HepG2 (cell line): Measurements from ENCODE around the gene ZDHHC14. TPM values are rescaled to one million over a fixed set of nuclear protein-coding genes. Genes with fewer than 3 reads are reported as not detected.

ENCODE experiments used
- ARID2 ChIP-seq: sonication (generic); formaldehyde crosslinking; IDR thresholded peaks from 2 replicates; pipeline ENCODE4 v1.8.1; 2022; ENCODE audit warnings: mild to moderate bottlenecking, missing genetic modification reagents, borderline replicate concordance
- BATF2 ChIP-seq: sonication (generic); formaldehyde crosslinking; IDR thresholded peaks from 2 replicates; pipeline ENCODE4 v1.8.0; 2022; ENCODE audit warnings: mild to moderate bottlenecking, missing genetic modification reagents, moderate library complexity
- CAMTA2 ChIP-seq: sonication (generic); formaldehyde crosslinking; IDR thresholded peaks from 2 replicates; pipeline ENCODE4 v1.4.0; 2020; ENCODE audit warnings: mild to moderate bottlenecking, missing genetic modification reagents, borderline replicate concordance
- CBX2 ChIP-seq, 2 experiments: fragments of 200-600 bp in 1 of 2; sonication (generic); formaldehyde crosslinking in 1 of 2; IDR thresholded peaks; 2 replicates each; pipeline versions ENCODE4 v1.7.0 to v1.8.1; 2018 to 2022; ENCODE audit warnings: low read depth in 2 of 2, low read length in 1 of 2, mild to moderate bottlenecking in 1 of 2, missing genetic modification reagents in 1 of 2
- GMEB2 ChIP-seq: IDR thresholded peaks from 2 replicates; pipeline ENCODE4 v1.6.1; 2016; ENCODE audit warnings: missing biosample characterization, missing genetic modification reagents, low read depth
- IKZF1 ChIP-seq: fragments of 450-650 bp; IDR thresholded peaks from 2 replicates; pipeline ENCODE4 v1.7.1; 2016
- KDM5B ChIP-seq: sonication (generic); formaldehyde crosslinking; IDR thresholded peaks from 2 replicates; pipeline ENCODE4 v1.4.0; 2020; ENCODE audit warnings: missing genetic modification reagents, mild to moderate bottlenecking, borderline replicate concordance
- MAZ ChIP-seq, 2 experiments: sonication (generic) in 1 of 2; formaldehyde crosslinking in 1 of 2; IDR thresholded peaks; 2 replicates each; pipeline versions ENCODE4 v1.5.0 to v1.6.1; 2012 to 2020; ENCODE audit warnings: low read depth in 2 of 2, mild to moderate bottlenecking in 2 of 2, borderline replicate concordance in 1 of 2, improper control_type of control experiment in 1 of 2, low read length in 1 of 2, missing genetic modification reagents in 1 of 2, moderate library complexity in 1 of 2
- MTF2 ChIP-seq: sonication (generic); formaldehyde crosslinking; IDR thresholded peaks from 2 replicates; pipeline ENCODE4 v1.5.0; 2020; ENCODE audit warnings: missing genetic modification reagents, borderline replicate concordance
- RCOR2 ChIP-seq: IDR thresholded peaks from 2 replicates; pipeline ENCODE4 v1.6.1; 2016; ENCODE audit warnings: missing biosample characterization, missing genetic modification reagents
- REXO4 ChIP-seq: sonication (generic); formaldehyde crosslinking; IDR thresholded peaks from 2 replicates; pipeline ENCODE4 v1.8.0; 2022; ENCODE audit warnings: missing genetic modification reagents, mild to moderate bottlenecking, borderline replicate concordance
- RFXAP ChIP-seq: sonication (generic); formaldehyde crosslinking; IDR thresholded peaks from 2 replicates; pipeline ENCODE4 v1.4.0; 2020; ENCODE audit warnings: missing genetic modification reagents, borderline replicate concordance
- SP5 ChIP-seq: IDR thresholded peaks from 2 replicates; pipeline ENCODE4 v1.6.1; 2016; ENCODE audit warnings: low read depth, borderline replicate concordance
- TBL1XR1 ChIP-seq: fragments of 150-350 bp; IDR thresholded peaks from 2 replicates; pipeline ENCODE4 v1.6.1; 2014; ENCODE audit warnings: borderline replicate concordance, low read length; ENCODE audit not compliant: partially characterized antibody
- TFDP1 ChIP-seq: IDR thresholded peaks from 2 replicates; pipeline ENCODE4 v1.6.1; 2016; ENCODE audit warnings: missing compliant biosample characterization, missing genetic modification reagents, borderline replicate concordance
- WIZ ChIP-seq: sonication (generic); formaldehyde crosslinking; IDR thresholded peaks from 2 replicates; pipeline ENCODE4 v1.5.1; 2020; ENCODE audit warnings: mild to moderate bottlenecking, missing genetic modification reagents
- ZBTB7B ChIP-seq: sonication (generic); formaldehyde crosslinking; IDR thresholded peaks from 2 replicates; pipeline ENCODE4 v1.4.0; 2020; ENCODE audit warnings: missing genetic modification reagents
- ZMAT3 ChIP-seq: sonication (generic); formaldehyde crosslinking; conservative IDR thresholded peaks from 2 replicates; pipeline ENCODE4 v1.7.0; 2021; ENCODE audit warnings: missing genetic modification reagents
- ZMYM4 ChIP-seq: sonication (generic); formaldehyde crosslinking; IDR thresholded peaks from 2 replicates; pipeline ENCODE4 v1.8.1; 2023; ENCODE audit warnings: mild to moderate bottlenecking, missing genetic modification reagents
- ZNF136 ChIP-seq: sonication (generic); formaldehyde crosslinking; IDR thresholded peaks from 2 replicates; pipeline ENCODE4 v1.8.1; 2022; ENCODE audit warnings: low read depth, mild to moderate bottlenecking, moderate library complexity, missing genetic modification reagents
- ZNF335 ChIP-seq: sonication (generic); formaldehyde crosslinking; IDR thresholded peaks from 2 replicates; pipeline ENCODE4 v1.4.0; 2020; ENCODE audit warnings: missing genetic modification reagents
- ZNF382 ChIP-seq: sonication (generic); formaldehyde crosslinking; IDR thresholded peaks from 2 replicates; pipeline ENCODE4 v1.5.0; 2020; ENCODE audit warnings: missing genetic modification reagents, mild to moderate bottlenecking, borderline replicate concordance
- ZNF569 ChIP-seq: sonication (generic); formaldehyde crosslinking; IDR thresholded peaks from 2 replicates; pipeline ENCODE4 v1.5.0; 2020; ENCODE audit warnings: mild to moderate bottlenecking, missing genetic modification reagents, moderate library complexity, borderline replicate concordance
- ZNF652 ChIP-seq: IDR thresholded peaks from 2 replicates; pipeline ENCODE4 v1.6.1; 2016; ENCODE audit warnings: low read depth, borderline replicate concordance
- ZNF703 ChIP-seq: sonication (generic); formaldehyde crosslinking; IDR thresholded peaks from 2 replicates; pipeline ENCODE4 v1.5.1; 2020; ENCODE audit warnings: missing genetic modification reagents, mild to moderate bottlenecking, moderate library complexity, borderline replicate concordance
- ZNF709 ChIP-seq: sonication (generic); formaldehyde crosslinking; IDR thresholded peaks from 2 replicates; pipeline ENCODE4 v1.5.0; 2020; ENCODE audit warnings: mild to moderate bottlenecking, missing genetic modification reagents
- ZNF772 ChIP-seq: sonication (generic); formaldehyde crosslinking; IDR thresholded peaks from 2 replicates; pipeline ENCODE4 v1.5.0; 2020; ENCODE audit warnings: mild to moderate bottlenecking, missing genetic modification reagents
- polyA plus RNA-seq, 8 experiments: library from polyadenylated mRNA; depleted of rRNA in 3 of 8; stranded (reverse) in 7 of 8; unstranded in 1 of 8; fragments of >200 nt; fragmentation: Illumina TruSeq in 4 of 8; extraction: Trizol in 4 of 8; gene quantifications; 2 replicates each; pipeline versions ENCODE4 v1.2.1 to v1.2.3, GENCODE V29; 2011 to 2016; ENCODE audit warnings: low read depth in 4 of 8, missing spikeins in 1 of 8, mixed read lengths in 1 of 8; ENCODE audit not compliant: insufficient read depth in 1 of 8
- total RNA-seq, 5 experiments: library from RNA; depleted of rRNA; stranded (reverse); fragments of >200 nt; fragmentation: Illumina TruSeq; extraction: Trizol; gene quantifications; 2 replicates each; pipeline ENCODE4 v1.2.3, GENCODE V29; 2016; ENCODE audit warnings: low read depth in 1 of 5

Gene ZDHHC14
- total and polyA plus RNA-seq, 2 of the 13 experiments (the other 11 are each of a cell fraction or from before 2014, with no cell fraction given), result 3.7 to 9.5 TPM

GRCh38 chr6:157434349-157435033, 53.5 kb downstream of the ZDHHC14 start (continued):
- TF ChIP-seq ZNF652 (CRISPR knock-in tag), result no peak
- TF ChIP-seq ZNF772 (CRISPR knock-in tag), result 0 out of 2 replicates have a peak, but pooled peaks have one; percentile 50
- TF ChIP-seq IKZF1, result no peak
- TF ChIP-seq WIZ (CRISPR knock-in tag), result no peak
- TF ChIP-seq TBL1XR1, result peak; percentile 50
- TF ChIP-seq ZBTB7B, result no peak
- TF ChIP-seq MTF2, result no peak
- no peak for TF ChIP-seq RCOR2 (CRISPR knock-in tag)
- TF ChIP-seq ARID2 (CRISPR knock-in tag), result no peak
- no peak for TF ChIP-seq CAMTA2 (CRISPR knock-in tag)
- no peak for TF ChIP-seq REXO4 (CRISPR knock-in tag)
- TF ChIP-seq ZNF703 (CRISPR knock-in tag), result no peak
- no peak for TF ChIP-seq GMEB2
- TF ChIP-seq KDM5B (CRISPR knock-in tag), result no peak
- peak; percentile 77 for TF ChIP-seq ZMYM4 (CRISPR knock-in tag)
- TF ChIP-seq ZNF335, result peak; percentile 36; the same call in 1 of the 2 replicates
- no peak for TF ChIP-seq ZMAT3 (CRISPR knock-in tag)
- TF ChIP-seq RFXAP (CRISPR knock-in tag), result no peak
- TF ChIP-seq CBX2 (IDR thresholded peaks at IDR 0.05; ENCODE audit: low read depth, low read length), result no peak
- TF ChIP-seq CBX2 (CRISPR knock-in tag; IDR thresholded peaks at IDR 0.05; ENCODE audit: low read depth), result no peak
- TF ChIP-seq MAZ (IDR thresholded peaks at IDR 0.05; ENCODE audit: borderline replicate concordance, low read depth, low read length), result no peak
- no peak for TF ChIP-seq MAZ (CRISPR knock-in tag; IDR thresholded peaks at IDR 0.05; ENCODE audit: low read depth)
- no peak for TF ChIP-seq ZNF136
- TF ChIP-seq ZNF709 (CRISPR knock-in tag), result no peak
- no peak for TF ChIP-seq BATF2 (CRISPR knock-in tag)
- no peak for TF ChIP-seq TFDP1
- no peak for TF ChIP-seq ZNF382 (CRISPR knock-in tag)
- peak; percentile 58; the same call in 1 of the 2 replicates for TF ChIP-seq SP5 (CRISPR knock-in tag)
- TF ChIP-seq ZNF569 (CRISPR knock-in tag), result no peak
